ENCODE data around the gene TMEM218.

- no peak for TF ChIP-seq CTCF (conservative IDR thresholded peaks at IDR 0.05 in 1 of 2, IDR thresholded peaks at IDR 0.05 in 1 of 2; ENCODE audit: low read depth in 1 of 2, low read length in 2 of 2)
- TF ChIP-seq EZH2 (IDR thresholded peaks at IDR 0.05; ENCODE audit: low read length, missing control alignments): no peak
Observed at GRCh38 chr11:125073616-125074483, 37.6 kb downstream of the TMEM218 start.
